ENCODE results near the gene MINDY1. TPM values are rescaled to one million over a fixed set of nuclear protein-coding genes. Genes with fewer than 3 reads are reported as not detected.

MINDY1 gene
- total and polyA plus RNA-seq, 9 of the 15 experiments (the other 6 are each of a cell fraction or from before 2014, with no cell fraction given) = 0.49 to 11.0 (median 6.0) TPM

DNA sequence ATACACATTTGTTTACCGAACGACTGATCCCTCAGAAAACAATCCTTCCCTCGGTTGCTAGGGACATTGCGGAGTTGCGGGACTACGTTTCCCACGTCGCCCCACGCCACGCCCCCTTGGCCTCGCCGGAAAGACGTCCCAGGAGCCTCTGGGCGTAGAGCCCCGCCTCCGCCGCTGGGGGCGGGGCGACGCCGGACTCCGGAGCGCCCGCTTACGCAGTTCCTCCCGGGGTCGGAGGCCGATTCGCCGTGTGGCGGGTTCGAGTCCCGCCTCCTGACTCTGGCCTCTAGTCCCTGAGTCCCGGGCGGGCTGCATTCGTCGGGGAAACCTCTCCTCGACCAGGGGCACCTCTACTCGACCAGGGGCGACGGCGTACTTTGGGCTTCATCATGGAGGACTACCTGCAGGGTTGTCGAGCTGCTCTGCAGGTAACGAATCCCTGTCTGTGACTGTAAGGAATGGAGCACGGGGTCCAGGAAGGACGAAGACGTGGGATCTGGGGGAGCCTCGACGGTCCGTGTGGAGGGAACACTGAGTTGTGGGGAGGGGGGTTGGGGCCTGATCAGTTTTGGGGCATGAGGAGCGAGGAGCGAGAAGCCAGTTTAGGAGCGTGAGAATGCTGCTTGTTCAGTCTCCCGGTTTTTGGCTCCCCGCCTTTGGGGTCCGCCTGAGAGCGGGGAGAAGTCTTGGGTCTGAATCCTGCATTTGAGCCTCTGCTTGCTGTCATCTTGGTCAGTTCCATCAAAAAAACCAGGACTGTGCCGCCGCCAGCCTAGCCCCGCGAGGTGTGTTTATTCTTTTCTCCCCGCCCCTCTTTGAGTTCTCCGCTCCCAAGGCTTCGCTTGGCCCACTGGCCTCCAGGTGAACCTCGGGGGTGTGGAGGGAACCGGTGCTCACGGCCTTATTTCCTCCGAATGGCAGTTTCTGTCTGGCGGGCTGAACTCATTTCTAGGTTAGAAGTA lies 1.8 kb upstream of the MINDY1 start, which contains the start of gene PRUNE1 (continued):
- TF ChIP-seq ZNF512 (tag; IDR thresholded peaks at IDR 0.05) (no peak), U2AF1 (optimal IDR thresholded peaks at IDR 0.05; ENCODE audit: low read depth, low read length) (no peak), ZNF717 (CRISPR knock-in tag; IDR thresholded peaks at IDR 0.05) (no peak), RNF2 (IDR thresholded peaks at IDR 0.05) (no peak), MCM5 (IDR thresholded peaks at IDR 0.05; ENCODE audit: low read depth) (no peak), GATAD2B (IDR thresholded peaks at IDR 0.05; ENCODE audit: borderline replicate concordance) (no peak), CBFA2T3 (IDR thresholded peaks at IDR 0.05) (no peak), JUNB (CRISPR knock-in tag; conservative IDR thresholded peaks at IDR 0.05) (no peak), ZNF384 (IDR thresholded peaks at IDR 0.05; ENCODE audit: low read depth, low read length) (no peak), ZNF592 (IDR thresholded peaks at IDR 0.05) (no peak), ZBTB34 (CRISPR knock-in tag; IDR thresholded peaks at IDR 0.05) (no peak), SETDB1 (IDR thresholded peaks at IDR 0.05; ENCODE audit: low read length) (no peak), NCOA6 (IDR thresholded peaks at IDR 0.05) (peak; percentile 68; the same call in 1 of the 2 replicates), PPARD (CRISPR knock-in tag; IDR thresholded peaks at IDR 0.05) (no peak), ZFP30 (CRISPR knock-in tag; IDR thresholded peaks at IDR 0.05; ENCODE audit: borderline replicate concordance) (no peak), MAZ (CRISPR knock-in tag; conservative IDR thresholded peaks at IDR 0.05 in 1 of 2, IDR thresholded peaks at IDR 0.05 in 1 of 2) (peak; percentile 62 to 83)
- TF ChIP-seq, protein P1, sequence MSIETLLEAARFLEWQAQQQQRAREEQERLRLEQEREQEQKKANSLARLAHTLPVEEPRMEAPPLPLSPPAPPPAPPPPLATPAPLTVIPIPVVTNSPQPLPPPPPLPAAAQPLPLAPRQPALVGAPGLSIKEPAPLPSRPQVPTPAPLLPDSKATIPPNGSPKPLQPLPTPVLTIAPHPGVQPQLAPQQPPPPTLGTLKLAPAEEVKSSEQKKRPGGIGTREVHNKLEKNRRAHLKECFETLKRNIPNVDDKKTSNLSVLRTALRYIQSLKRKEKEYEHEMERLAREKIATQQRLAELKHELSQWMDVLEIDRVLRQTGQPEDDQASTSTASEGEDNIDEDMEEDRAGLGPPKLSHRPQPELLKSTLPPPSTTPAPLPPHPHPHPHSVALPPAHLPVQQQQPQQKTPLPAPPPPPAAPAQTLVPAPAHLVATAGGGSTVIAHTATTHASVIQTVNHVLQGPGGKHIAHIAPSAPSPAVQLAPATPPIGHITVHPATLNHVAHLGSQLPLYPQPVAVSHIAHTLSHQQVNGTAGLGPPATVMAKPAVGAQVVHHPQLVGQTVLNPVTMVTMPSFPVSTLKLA (conservative IDR thresholded peaks at IDR 0.05) = peak; percentile 2 to 40; a peak in 2 of 4 replicates

All from K562 (cell line).